PC-3 (cell line): ENCODE data around the gene ACY1. TPM values are rescaled to one million over a fixed set of nuclear protein-coding genes. Genes with fewer than 3 reads are reported as not detected.

Source experiments
- ATAC-seq: fragments of 200-7000 bp; cut with Tn5 transposase; 2 replicates; pipeline ENCODE4 v1.9.1; 2020; ENCODE audit warnings: mild to moderate bottlenecking, moderate library complexity
- BruUV-seq: library from RNA; stranded (reverse); fragments of 400-500 nt; replicated peaks from 2 replicates; lab custom pipeline; 2021; lab: Mats Ljungman, UMichigan
- CTCF ChIA-PET: fragments of 300-600 bp; sonication (Branson Sonifier 250); formaldehyde crosslinking; loops from one replicate; lab custom pipeline; 2022; ENCODE audit warnings: antibody characterized with exemption; lab: Charles Lee
- POLR2A ChIA-PET: fragments of 300-600 bp; sonication (Branson Sonifier 250); formaldehyde crosslinking; loops from one replicate; lab custom pipeline; 2022; ENCODE audit warnings: antibody characterized with exemption; ENCODE audit not compliant: unreplicated experiment; lab: Charles Lee
- DNase-seq: peaks from one replicate; pipeline ENCODE4 v3.0.0-alpha.2; 2015
- H2AFZ ChIP-seq: fragments of 300-600 bp; sonication (generic); 2 replicates; pipeline ENCODE4 v1.6.0; 2016; ENCODE audit warnings: antibody characterized with exemption, low read length
- H3F3A ChIP-seq: fragments of 300-600 bp; sonication (generic); one replicate; pipeline ENCODE4 v1.6.0; 2017; ENCODE audit warnings: antibody characterized with exemption, low read length, control low read depth, mild to moderate bottlenecking; ENCODE audit not compliant: unreplicated experiment
- H3K27ac ChIP-seq: fragments of 300-600 bp; sonication (generic); 2 replicates; pipeline ENCODE4 v1.5.1; 2016; ENCODE audit warnings: mild to moderate bottlenecking, low read length
- H3K27me3 ChIP-seq: fragments of 300-600 bp; sonication (generic); 2 replicates; pipeline ENCODE4 v1.6.1; 2016; ENCODE audit warnings: low read length, mixed read lengths
- H3K36me3 ChIP-seq: fragments of 300-600 bp; sonication (generic); 2 replicates; pipeline ENCODE4 v1.6.1; 2016; ENCODE audit warnings: low read depth, mixed run types, low read length, mixed read lengths
- H3K4me1 ChIP-seq: fragments of 300-600 bp; sonication (generic); 2 replicates; pipeline ENCODE4 v1.5.1; 2016; ENCODE audit warnings: low read length; ENCODE audit not compliant: insufficient read depth
- H3K4me2 ChIP-seq: fragments of 300-600 bp; sonication (generic); 2 replicates; pipeline ENCODE4 v1.6.0; 2016; ENCODE audit warnings: low read length
- H3K4me3 ChIP-seq: fragments of 300-600 bp; sonication (generic); 2 replicates; pipeline ENCODE4 v1.5.1; 2016; ENCODE audit warnings: mild to moderate bottlenecking, low read length, mixed read lengths
- H3K79me2 ChIP-seq: fragments of 300-600 bp; sonication (generic); 2 replicates; pipeline ENCODE4 v1.6.1; 2017; ENCODE audit warnings: low read length, mixed read lengths
- H3K9ac ChIP-seq: fragments of 300-600 bp; sonication (generic); 2 replicates; pipeline ENCODE4 v1.6.0; 2016; ENCODE audit warnings: mild to moderate bottlenecking, low read length
- H3K9me2 ChIP-seq: fragments of 300-600 bp; sonication (generic); replicated peaks from 2 replicates; pipeline ENCODE4 v1.6.1; 2016; ENCODE audit warnings: mixed run types, low read length, mixed read lengths
- H3K9me3 ChIP-seq: fragments of 300-600 bp; sonication (generic); 2 replicates; pipeline ENCODE4 v1.6.1; 2016; ENCODE audit warnings: low read length, mixed read lengths
- H4K20me1 ChIP-seq: fragments of 300-600 bp; sonication (generic); 2 replicates; pipeline ENCODE4 v1.6.1; 2016; ENCODE audit warnings: low read length, mixed read lengths
- CTCF ChIP-seq: fragments of 300-600 bp; sonication (generic); conservative IDR thresholded peaks from 2 replicates; pipeline ENCODE4 v1.5.1; 2017; ENCODE audit warnings: antibody characterized with exemption, low read depth, mild to moderate bottlenecking, low read length
- EZH2 ChIP-seq: fragments of 300-600 bp; sonication (generic); IDR thresholded peaks from one replicate; pipeline ENCODE4 v1.6.1; 2017; ENCODE audit warnings: antibody characterized with exemption, mild to moderate bottlenecking, low read length; ENCODE audit not compliant: unreplicated experiment
- EZH2phosphoT487 ChIP-seq: fragments of 300-600 bp; sonication (generic); IDR thresholded peaks from 2 replicates; pipeline ENCODE4 v1.6.1; 2018; ENCODE audit warnings: mild to moderate bottlenecking, antibody characterized with exemption, low read length, borderline replicate concordance
- intact Hi-C: fragments of 100-400 bp; cut with micrococcal nuclease; formaldehyde crosslinking; loops from 2 replicates; pipeline ENCODE4 v1.9.0; 2023
- total RNA-seq: library from RNA; depleted of rRNA; stranded (reverse); fragments of >200 nt; gene quantifications from 2 replicates; pipeline ENCODE4 v1.2.3, GENCODE V29; 2014

The ACY1 gene
- total RNA-seq, 1 experiment from 2014 or later, result 71.3 TPM

GRCh38 chr3:51975852-51976549 is 7.3 kb upstream of the ACY1 start:
- no peaks in the 10 kb centered on the region for H4K20me1 ChIP-seq
- peak; percentile 37 for DNase-seq
- peak overlapping the region; percentile 100 for H3K4me2 ChIP-seq
- ChIA-PET POLR2A (no interaction called here), CTCF (no interaction called here)
- H3K27me3 ChIP-seq, result no peaks in the 10 kb centered on the region
- no peak for ATAC-seq
- no peaks in the 10 kb centered on the region for H3K9me3 ChIP-seq
- peak overlapping the region; percentile 99 for H3K4me3 ChIP-seq
- H2AFZ ChIP-seq, result peak overlapping the region; percentile 99
- peak; percentile 29; the same call in 1 of the 2 replicates for TF ChIP-seq CTCF
- no peak for TF ChIP-seq EZH2
- no peak for TF ChIP-seq EZH2phosphoT487
- no TSS peak for BruUV-seq
- H3K9ac ChIP-seq, result no peak overlapping the region
- H3K9me2 ChIP-seq, result no peaks in the 10 kb centered on the region
- H3K27ac ChIP-seq, result no peak overlapping the region
- intact Hi-C loops, result loop anchor here (2.0 kb wide), 1 partner anchor 23 kb away; no protein-coding TSS in a partner anchor
- peaks cover 23% of the 10 kb centered on the region for H3K4me1 ChIP-seq
- no peaks in the 10 kb centered on the region for H3F3A ChIP-seq
- no peaks in the 10 kb centered on the region for H3K36me3 ChIP-seq
- peaks cover 32% of the 10 kb centered on the region for H3K79me2 ChIP-seq

GRCh38 chr3:51977446-51978142 is 5.7 kb upstream of the ACY1 start:
- Histone ChIP-seq H2AFZ (no peak overlapping the region), H3K9ac (no peak overlapping the region), H3K36me3 (no peaks in the 10 kb centered on the region), H3K27me3 (no peaks in the 10 kb centered on the region), H3K9me2 (no peaks in the 10 kb centered on the region), H3F3A (no peaks in the 10 kb centered on the region), H4K20me1 (no peaks in the 10 kb centered on the region), H3K4me3 (no peak overlapping the region), H3K9me3 (no peaks in the 10 kb centered on the region), H3K79me2 (peaks cover 23% of the 10 kb centered on the region), H3K27ac (no peak overlapping the region), H3K4me2 (no peak overlapping the region), H3K4me1 (peaks cover 27% of the 10 kb centered on the region)
- intact Hi-C loops, result no loop called here
- ATAC-seq (no peak), DNase-seq (no peak)
- POLR2A ChIA-PET, result no interaction called here
- CTCF ChIA-PET, result no interaction called here
- TF ChIP-seq EZH2, result no peak
- TF ChIP-seq CTCF, result no peak
- TF ChIP-seq EZH2phosphoT487, result no peak
- BruUV-seq, result no TSS peak

GRCh38 chr3:51978143-51978502 is 5.2 kb upstream of the ACY1 start:
- DNase-seq (no peak), ATAC-seq (no peak)
- H3K4me1 ChIP-seq, result peaks cover 29% of the 10 kb centered on the region
- H3K9me2 ChIP-seq, result no peaks in the 10 kb centered on the region
- ChIA-PET CTCF (no interaction called here), POLR2A (no interaction called here)
- no TSS peak for BruUV-seq
- H3K27me3 ChIP-seq, result no peaks in the 10 kb centered on the region
- intact Hi-C loops, result no loop called here
- H3K36me3 ChIP-seq, result no peaks in the 10 kb centered on the region
- H3K79me2 ChIP-seq, result peaks cover 18% of the 10 kb centered on the region
- no peak overlapping the region for H3K4me3 ChIP-seq
- H3K9ac ChIP-seq, result no peak overlapping the region
- H3K9me3 ChIP-seq, result no peaks in the 10 kb centered on the region
- no peak overlapping the region for H2AFZ ChIP-seq
- H3K27ac ChIP-seq, result no peak overlapping the region
- TF ChIP-seq EZH2phosphoT487, result no peak
- no peak for TF ChIP-seq EZH2
- TF ChIP-seq CTCF, result no peak
- no peaks in the 10 kb centered on the region for H3F3A ChIP-seq
- no peaks in the 10 kb centered on the region for H4K20me1 ChIP-seq
- H3K4me2 ChIP-seq, result no peak overlapping the region
